ENCODE results near the gene COL10A1. TPM values are rescaled to one million over a fixed set of nuclear protein-coding genes. Genes with fewer than 3 reads are reported as not detected.

Gene COL10A1
- total and polyA plus RNA-seq, 3 donors from 2014 or later: 0.06 to 0.34 (median 0.16) TPM

GRCh38 chr6:116157391-116157790, 31.5 kb upstream of the COL10A1 start:
- intact Hi-C loops (cut with DNase I; ENCODE audit: low total_unique reads): no loop called here

GRCh38 chr6:116156405-116157326, 30.7 kb upstream of the COL10A1 start:
- DNase-seq: no peak
- Histone ChIP-seq H3K27me3 (no peaks in the 10 kb centered on the region), H3K4me3 (no peak overlapping the region), H3K27ac (no peak overlapping the region), H3K36me3 (ENCODE audit: low read depth, missing control alignments) (no peaks in the 10 kb centered on the region), H3K4me1 (peaks cover 4% of the 10 kb centered on the region), H3K9me3 (no peaks in the 10 kb centered on the region)
- intact Hi-C loops (cut with DNase I; ENCODE audit: low total_unique reads): no loop called here
- 82 to 92% methylated on average over 7 of the region's 7 CpGs for WGBS, 2 donors
- TF ChIP-seq POLR2A (IDR thresholded peaks at IDR 0.05): no peak
- TF ChIP-seq CTCF (IDR thresholded peaks at IDR 0.05): no peak

More at GRCh38 chr6:116157391-116157790, 31.5 kb upstream of the COL10A1 start:
- Histone ChIP-seq H3K4me3 (no peak overlapping the region), H3K36me3 (ENCODE audit: low read depth, missing control alignments) (no peaks in the 10 kb centered on the region), H3K27me3 (no peaks in the 10 kb centered on the region), H3K4me1 (peaks cover 4% of the 10 kb centered on the region), H3K27ac (no peak overlapping the region), H3K9me3 (no peaks in the 10 kb centered on the region)
- 58 to 68% methylated on average over 1 of the region's 1 CpG for WGBS, 2 donors
- DNase-seq: no peak
- no peak for TF ChIP-seq POLR2A (IDR thresholded peaks at IDR 0.05)
- no peak for TF ChIP-seq CTCF (IDR thresholded peaks at IDR 0.05)

GRCh38 chr6:116154887-116155286, 29.0 kb upstream of the COL10A1 start:
- TF ChIP-seq POLR2A (IDR thresholded peaks at IDR 0.05) (no peak), CTCF (IDR thresholded peaks at IDR 0.05) (no peak)
- WGBS, 2 donors: 89 to 95% methylated on average over 2 of the region's 2 CpGs
- no peaks in the 10 kb centered on the region for H3K9me3 ChIP-seq
- H3K36me3 ChIP-seq (ENCODE audit: low read depth, missing control alignments): no peaks in the 10 kb centered on the region
- no peak overlapping the region for H3K4me3 ChIP-seq
- intact Hi-C loops (cut with DNase I; ENCODE audit: low total_unique reads): no loop called here
- DNase-seq: no peak
- H3K27me3 ChIP-seq: no peaks in the 10 kb centered on the region
- H3K27ac ChIP-seq: no peak overlapping the region
- peaks cover 4% of the 10 kb centered on the region for H3K4me1 ChIP-seq

- intact Hi-C loops (cut with DNase I; ENCODE audit: low total_unique reads): no loop called here
- H3K9me3 ChIP-seq: no peaks in the 10 kb centered on the region
- 93 to 97% methylated on average over 1 of the region's 1 CpG for WGBS, 2 donors
Measured at GRCh38 chr6:116152620-116153019, 26.7 kb upstream of the COL10A1 start.

More at GRCh38 chr6:116152620-116153019, 26.7 kb upstream of the COL10A1 start:
- Histone ChIP-seq H3K27me3 (no peaks in the 10 kb centered on the region), H3K27ac (no peak overlapping the region), H3K36me3 (ENCODE audit: low read depth, missing control alignments) (no peaks in the 10 kb centered on the region), H3K4me3 (no peak overlapping the region), H3K4me1 (no peaks in the 10 kb centered on the region)
- DNase-seq: no peak
- TF ChIP-seq POLR2A (IDR thresholded peaks at IDR 0.05) (no peak), CTCF (IDR thresholded peaks at IDR 0.05) (no peak)
